HG03066 (cell line): ENCODE measurements around the gene PDZRN4.
"Not testable (repeated sequence)": the region's sequence is repeated elsewhere in the genome, so short reads cannot be mapped to it uniquely, and the experiment has no call there.

Experiments used
- ATAC-seq: cut with Tn5 transposase; IDR thresholded peaks from one replicate; pipeline ENCODE4 v1.9.1; 2021; ENCODE audit warnings: low read depth; ENCODE audit not compliant: unreplicated experiment

PDZRN4 gene

DNA sequence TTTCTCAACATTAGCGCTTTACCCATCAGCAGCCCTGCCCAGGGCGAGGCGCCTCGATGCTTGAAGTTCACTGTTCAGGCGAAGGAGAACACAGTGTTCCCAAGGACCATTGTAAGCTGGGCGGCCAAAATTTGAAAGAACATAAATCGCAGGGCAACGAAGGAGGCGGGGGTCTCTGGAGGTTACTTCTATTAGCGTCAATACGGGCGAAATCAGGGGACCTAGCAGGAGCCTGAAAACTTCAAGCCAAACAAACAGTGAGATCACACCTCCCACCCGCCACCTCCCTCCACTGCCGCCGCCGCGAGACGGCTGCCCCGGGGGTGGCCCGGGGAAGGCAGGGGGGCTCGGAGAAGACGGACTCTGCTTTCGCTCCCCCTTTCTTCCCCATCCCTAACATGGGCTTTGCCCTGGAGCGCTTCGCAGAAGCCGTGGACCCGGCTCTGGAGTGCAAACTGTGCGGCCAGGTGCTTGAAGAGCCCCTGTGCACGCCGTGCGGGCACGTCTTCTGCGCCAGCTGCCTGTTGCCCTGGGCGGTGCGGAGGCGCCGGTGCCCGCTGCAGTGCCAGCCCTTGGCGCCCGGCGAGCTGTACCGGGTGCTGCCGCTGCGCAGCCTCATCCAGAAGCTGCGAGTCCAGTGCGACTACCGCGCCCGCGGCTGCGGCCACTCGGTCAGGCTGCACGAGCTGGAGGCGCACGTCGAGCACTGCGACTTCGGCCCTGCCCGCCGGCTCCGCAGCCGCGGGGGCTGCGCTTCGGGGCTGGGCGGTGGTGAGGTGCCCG is at the start of gene PDZRN4:
TSS of gene PDZRN4 (plus strand) at position 263 of the 783 bp plus-strand sequence.
- no peak for ATAC-seq

DNA sequence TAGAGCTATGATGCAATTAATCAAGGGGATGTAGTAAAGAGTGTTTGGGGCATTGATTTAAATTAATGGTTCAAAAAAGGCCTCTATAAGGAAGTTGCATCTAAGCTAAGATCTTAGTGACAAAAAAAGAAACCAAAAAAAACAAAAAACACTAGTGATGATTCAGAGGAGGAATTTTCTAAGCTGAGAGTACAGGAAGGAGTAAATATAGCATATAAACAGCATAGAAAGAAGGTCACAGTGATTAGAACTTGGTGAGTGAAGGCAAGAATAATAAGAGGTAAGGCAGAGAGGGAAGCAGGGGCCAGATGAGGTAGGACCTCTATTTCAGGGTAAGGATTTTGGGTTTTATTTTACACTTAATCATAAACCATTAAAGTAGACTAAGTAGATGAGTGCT is 48.0 kb upstream of the PDZRN4 start:
- ATAC-seq, result no peak

DNA sequence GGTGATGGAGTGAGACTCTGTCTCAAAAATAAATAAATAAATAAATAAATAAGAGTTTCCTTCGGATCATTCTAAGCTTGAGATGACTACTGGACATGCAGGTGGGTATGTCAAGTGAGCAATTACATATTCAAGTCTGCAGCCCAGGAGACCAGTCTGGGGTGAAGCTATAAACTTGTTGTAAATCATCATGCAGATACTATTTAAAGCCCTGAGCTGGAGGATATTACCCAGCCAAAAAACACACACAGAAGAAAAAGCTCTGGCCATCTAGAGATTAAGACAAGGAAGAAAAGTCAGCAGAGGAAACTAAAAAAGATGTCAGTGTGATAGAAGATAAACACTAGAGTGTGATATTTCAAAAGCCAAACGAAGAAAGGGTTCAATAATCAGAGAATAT is 47.0 kb upstream of the PDZRN4 start:
- no peak for ATAC-seq

DNA sequence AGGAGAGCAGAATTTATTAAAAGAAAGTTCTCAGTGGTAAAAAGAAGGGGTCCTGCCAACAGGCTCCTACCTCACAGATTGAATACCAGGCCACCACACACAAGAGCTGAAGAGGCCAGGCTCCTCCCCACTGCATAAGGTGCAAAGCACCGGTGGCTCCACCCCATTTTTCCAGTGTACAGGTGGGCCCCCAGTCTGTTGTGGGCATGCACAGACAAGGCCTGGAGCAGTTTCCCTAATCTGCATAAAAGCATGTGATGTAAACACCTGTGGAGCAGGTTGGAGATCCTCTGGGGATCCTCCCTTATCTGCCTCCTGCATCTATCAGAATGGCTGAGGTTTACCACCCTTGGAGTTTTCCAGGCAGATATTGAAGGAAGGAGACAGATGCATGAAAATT is 45.7 kb upstream of the PDZRN4 start:
- no peak for ATAC-seq

DNA sequence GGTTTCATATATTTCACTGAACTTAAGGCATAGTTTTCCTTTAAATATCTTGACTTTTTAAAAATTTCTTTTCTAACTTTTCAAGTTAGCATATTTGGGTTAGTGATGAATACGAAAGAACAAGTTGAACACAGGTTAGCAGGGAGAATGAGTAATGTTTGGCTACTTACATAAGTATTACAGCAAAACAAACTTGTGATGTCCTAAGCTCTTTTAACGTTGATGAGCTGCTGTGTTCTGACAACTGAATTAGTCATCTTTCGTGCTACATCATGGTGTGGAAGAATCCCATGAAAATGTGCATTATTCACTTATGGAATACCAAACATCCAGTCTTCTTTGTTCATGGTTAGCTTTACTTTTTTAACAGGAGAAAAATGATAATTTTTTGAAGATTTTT is 36.3 kb upstream of the PDZRN4 start:
- no peak for ATAC-seq

DNA sequence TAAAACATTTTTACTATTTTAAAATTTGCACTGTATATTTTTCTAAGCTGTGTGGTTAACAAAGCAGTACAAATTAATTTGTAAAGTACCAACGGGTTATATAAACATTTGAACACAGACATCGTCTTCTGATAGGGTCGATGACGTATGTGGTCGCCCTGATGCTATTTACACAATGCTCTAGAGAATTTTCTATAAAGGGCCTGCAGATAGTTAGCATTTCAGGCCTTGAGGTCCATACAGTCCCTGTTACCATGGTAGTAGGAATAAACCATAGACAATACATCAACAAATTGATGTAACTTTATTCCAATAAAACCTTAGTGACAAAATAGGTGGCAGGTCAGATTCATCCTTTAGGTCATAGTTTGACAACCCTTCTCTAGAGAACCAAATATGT is 25.7 kb upstream of the PDZRN4 start:
- ATAC-seq, result no peak

DNA sequence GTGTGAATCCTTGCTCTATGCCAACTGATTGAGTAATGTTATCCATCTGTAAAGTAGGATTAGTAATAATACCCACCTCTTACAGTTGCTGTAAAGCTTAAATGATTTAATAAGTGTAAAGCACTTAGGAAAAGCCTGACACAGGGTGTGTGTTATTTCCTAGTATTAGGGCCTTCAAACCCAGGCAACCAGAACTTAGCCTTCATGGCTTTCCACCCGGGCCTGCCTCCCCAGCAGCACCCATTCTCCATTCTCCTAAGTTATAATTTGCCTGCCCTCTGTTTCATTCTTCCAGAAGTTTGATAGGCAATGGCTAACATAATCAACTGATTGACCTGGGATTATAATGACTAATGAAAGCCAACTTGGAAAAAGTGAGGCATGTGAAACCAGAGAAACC is 20.4 kb upstream of the PDZRN4 start:
- ATAC-seq, result no peak

DNA sequence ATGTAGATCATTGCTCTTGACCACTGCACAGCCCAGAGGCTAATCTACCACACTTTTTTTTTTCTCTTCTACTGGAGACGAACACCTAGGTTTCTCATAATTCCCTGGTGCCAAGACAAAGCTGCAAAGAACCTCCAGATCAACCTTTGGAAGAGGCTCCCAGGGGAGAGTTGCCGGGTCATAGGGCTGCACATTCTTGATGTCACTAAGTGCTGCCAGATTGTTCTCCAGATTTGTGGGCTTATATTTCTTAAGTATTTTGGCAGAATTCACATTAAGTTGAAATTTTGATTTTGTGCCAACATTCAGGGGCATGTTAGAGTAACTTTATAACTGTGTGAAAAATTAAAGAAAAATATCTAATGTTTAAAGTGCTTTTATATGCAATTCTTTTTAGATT is 13.5 kb upstream of the PDZRN4 start:
- no peak for ATAC-seq

DNA sequence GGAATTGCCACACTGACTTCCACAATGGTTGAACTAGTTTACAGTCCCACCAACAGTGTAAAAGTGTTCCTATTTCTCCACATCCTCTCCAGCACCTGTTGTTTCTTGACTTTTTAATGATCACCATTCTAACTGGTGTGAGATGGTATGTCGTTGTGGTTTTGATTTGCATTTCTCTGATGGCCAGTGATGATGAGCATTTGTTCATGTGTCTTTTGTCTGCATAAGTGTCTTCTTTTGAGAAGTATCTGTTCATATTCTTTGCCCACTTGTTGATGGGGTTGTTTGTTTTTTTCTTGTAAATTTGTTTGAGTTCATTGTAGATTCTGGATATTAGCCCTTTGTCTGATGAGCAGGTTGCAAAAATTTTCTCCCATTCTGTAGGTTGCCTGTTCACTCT is 8.6 kb upstream of the PDZRN4 start:
- not testable (repeated sequence) for ATAC-seq

DNA sequence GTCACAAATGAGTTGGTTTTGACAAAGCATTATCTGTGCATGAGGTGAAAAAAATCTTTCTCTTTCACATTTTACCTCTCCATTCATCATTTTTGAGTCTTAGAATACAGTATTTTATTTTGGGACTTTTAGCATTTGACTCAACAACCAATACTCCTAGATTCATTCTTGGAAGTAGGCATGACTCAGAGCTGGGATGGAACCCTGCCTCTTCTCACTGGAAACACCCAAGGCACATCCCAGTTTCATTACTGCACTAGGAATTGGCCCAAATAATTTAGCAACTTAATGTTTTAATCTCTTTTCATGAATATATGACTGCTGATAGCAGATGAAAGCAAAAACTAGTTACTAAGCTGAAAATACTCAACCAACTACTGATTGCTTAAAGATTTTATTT is 3.3 kb upstream of the PDZRN4 start:
- ATAC-seq, result no peak

DNA sequence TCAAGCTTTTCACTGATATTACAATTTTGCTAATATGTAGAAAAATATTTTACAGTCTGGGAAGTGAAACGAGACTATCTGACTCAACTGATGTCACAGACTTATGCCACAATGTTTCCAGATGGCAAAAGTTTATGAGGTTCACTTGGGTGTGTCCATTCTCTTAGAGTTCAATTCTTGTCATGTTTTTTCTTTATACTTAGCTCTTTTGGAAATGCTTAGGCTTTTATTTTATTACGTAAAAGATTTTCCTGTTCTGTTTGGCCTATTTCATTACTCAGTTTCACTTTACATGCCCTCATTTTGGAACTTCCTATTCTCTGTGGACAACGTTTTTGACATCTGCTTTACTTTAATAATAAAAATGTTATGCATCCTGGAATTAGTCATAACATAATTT is 2.1 kb upstream of the PDZRN4 start:
- no peak for ATAC-seq

DNA sequence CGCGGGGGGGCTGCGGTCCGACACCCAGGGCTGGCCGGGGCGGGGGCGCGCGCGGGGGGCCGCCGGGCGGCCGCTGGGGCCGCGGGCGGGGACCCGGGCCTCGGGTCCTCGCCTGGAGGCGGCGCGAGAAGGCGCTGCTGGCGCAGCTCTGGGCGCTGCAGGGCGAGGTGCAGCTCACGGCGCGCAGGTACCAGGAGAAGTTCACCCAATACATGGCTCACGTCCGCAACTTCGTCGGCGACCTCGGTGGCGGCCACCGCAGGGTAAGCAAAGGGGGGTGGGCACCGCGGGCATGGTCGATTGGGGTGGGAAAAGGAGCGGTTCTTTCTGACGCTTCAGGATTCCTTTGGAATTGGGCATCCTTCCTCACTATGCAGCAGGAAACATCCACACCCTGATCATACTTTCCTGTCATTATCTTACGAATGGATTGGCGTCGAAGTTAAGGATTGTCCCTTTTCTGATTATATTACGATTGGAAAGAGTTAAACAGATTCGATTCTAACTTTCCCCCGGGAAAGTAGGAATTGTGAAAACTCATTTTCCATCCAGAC is 798 bp downstream of the PDZRN4 start:
- no peak for ATAC-seq

DNA sequence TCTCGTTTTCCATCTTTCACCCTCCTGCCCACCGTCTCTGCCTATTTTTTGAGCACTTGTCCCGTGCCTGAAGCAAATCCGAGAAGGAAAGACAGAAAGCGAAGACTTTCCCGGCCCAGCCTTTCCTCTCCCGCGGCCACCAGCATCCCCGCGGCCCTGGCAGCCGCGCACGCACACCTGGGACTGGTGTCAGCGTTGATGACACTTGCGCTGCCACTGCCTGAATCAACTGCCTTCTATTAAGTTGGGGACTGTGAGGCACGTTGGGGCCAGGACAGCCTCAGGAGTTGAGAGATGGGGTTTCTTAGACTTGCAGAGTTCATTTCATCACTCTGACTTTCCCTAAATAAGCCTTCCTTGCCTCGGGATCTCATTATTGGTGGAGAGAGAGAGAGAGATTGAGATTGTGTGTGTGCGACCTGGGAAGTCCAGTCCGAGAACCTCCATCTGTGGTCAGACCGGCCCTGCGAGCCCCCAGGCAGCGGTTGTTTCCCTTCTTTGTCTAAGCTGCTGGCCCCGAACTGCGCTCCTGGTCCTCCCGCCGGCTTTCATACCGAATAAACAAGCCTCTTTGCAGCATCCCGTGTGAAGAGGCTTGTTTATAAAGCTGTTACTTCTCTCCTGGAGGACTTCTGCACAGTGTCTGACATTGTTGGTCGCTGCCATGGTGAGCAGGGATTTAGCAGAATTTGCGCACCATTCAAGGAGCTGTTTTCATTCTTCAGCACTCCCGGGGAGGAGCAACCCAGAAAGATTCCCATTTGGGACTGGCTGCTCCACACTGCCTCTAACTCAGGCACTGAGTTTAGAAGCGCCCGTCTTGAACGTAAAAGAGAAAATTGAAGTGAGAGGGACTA is 1.5 kb downstream of the PDZRN4 start:
- no peak for ATAC-seq

DNA sequence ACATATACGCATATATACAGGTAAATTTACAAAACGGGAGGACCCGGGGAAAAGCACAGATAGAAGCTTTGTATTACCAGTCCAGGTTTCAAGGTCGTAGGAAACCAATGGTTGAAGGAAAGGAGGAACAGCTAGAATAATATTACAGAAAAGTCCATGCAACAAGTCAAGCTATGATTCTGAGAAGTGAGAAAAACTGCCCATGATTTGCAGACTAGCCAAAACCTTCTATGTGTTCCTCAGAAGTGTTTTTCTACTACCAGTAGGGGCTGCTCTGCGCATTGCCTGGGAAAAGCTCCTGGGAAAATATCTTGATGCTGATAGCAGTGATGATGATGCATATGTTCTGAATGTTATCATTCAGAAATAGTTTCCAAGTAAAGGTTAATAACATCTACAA is 2.2 kb downstream of the PDZRN4 start:
- no peak for ATAC-seq

DNA sequence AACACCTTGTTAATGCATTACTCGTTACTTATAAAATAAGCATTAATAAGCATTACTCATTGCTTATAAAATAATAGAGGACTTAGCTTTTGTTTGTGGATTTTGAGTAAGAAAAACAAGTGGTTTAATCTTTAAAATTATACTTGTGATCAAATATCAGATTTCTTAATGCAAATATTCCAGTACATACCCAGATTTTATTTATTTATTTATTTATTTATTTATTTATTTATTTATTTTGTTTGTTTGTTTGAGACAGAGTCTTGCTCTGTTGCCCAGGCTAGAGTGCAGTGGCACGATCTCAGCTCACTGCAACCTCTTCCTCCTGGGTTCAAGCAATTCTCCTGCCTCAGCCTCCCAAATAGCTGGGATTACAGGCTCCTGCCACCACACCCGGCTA is 3.4 kb downstream of the PDZRN4 start:
- not testable (repeated sequence) for ATAC-seq

DNA sequence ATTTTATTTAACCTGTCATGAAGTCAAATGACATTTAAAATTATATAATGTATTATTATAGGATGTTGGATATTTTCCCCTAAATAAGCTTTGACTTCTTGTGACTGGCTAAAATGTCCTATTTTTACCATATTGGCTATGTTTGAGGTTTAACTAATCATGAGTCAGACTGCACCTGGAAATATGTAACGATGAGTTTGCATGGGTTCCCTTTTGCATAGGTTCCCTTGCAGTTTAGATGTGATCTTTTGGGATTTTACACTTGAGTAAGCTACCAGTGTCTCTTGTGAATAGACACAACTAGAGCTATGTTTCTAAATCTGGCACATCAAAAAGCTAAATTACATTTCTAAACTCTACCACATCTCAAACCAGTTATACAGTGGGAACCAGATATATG is 5.2 kb downstream of the PDZRN4 start:
- no peak for ATAC-seq

DNA sequence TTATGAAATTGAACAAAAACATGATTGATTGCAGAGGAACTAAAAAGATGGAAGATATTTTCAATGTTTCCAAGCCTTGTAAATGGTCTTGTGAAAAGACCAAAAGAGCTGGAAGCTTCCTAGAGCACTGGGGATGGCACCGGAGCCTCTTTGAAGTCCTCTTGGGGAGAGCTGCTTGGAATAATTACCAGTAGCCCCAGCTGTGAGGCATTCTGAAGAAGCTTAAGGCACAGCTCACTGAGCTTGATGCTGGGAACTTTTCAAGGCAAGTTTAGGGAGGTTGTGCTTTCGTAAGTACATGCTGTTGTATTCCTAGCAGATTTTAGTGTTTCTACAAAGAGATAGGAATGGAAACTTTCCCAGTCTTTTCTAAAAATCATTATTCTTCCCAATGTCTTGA is 13.9 kb downstream of the PDZRN4 start:
- ATAC-seq, result no peak

DNA sequence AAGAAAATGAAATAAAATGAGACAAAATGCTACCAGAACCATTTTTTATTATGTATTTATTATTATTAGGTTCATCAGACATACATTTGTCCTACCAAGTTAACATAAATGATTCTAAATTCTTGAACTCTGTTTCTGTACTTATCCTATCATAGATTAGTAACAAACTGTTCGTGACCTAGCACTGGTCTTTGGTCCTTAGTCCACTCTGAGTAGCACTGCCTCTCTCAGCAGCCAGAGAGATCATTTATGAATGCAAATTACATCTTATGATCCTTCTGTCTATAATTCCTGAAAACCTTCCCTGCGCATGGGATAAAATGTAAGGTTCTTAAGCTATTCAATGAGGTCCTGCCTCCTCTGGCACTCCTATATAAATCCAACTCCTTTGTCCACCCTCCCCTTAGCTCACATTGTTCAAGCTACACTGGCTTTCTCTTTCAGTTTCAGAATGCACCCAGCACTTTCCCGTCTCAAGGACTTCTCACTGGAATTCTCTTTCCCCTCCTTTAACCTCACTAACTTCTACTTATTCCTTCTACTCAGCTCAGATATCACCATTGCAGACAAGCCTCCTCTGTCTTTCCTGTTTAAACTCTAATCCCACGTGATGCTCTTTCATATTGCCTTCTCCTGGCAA is 17.1 kb downstream of the PDZRN4 start:
- ATAC-seq, result peak; percentile 56

DNA sequence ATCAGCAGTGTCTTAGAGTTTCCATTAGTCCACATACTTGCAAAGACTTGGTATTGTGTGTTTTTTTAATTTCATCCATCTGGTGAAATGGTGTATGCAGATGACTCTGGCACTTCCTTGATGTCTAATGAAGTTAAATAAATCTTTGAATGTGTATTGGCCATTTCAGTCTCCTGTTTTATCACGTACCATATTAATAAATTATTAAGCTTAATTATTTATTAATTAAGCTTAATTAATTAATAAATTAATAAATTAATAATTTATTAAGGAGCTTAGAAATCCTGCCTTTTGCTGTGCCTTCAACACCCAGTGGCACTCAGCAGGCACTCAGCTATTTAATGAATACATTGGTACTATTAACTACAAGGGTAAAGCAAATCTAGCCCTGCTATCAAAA is 18.2 kb downstream of the PDZRN4 start:
- ATAC-seq, result no peak

DNA sequence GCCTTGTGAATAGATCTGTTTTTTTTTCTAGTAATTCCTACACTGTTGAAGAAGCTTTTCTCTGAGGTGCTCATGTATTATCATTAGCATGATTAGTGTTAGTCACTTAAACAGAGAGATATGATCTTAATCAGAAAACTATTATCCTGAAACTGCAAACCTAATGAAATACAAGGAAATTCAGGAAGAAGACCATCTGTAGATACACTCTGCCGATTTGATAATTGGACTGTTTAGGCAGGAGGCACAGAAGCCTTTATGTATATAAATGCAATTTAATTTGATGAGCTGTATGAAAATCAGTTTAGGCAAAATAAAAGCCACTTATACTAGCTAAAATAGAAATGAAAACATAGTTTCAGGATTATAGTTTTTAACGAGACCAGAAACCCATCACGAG is 23.3 kb downstream of the PDZRN4 start:
- no peak for ATAC-seq

DNA sequence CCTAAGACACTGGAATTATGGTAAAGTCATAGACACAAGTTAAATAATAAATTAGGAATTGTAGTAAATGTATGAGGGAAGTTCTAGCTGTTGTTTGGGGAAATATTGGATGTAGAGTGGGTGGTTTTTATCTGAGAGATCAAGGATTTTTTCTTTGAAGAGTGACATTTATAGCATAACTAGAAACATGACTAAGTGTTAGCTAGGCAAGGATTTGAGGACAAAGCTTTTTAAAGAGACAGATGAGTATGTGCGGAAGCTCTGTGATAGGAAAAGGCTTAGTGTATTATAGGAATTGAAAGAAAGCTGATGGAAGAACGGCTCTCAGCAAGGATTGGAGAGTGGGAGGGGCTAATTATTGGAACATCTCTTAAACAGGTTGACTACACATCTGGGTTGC is 24.5 kb downstream of the PDZRN4 start:
- no peak for ATAC-seq
